ENCODE data around the gene ZNF205.

Gene ZNF205

GRCh38 chr16:3088925-3089716 is 23.3 kb upstream of the ZNF205 start:
- Mint-ChIP-seq H3K27me3 (ENCODE audit: low read depth) (no peaks in the 10 kb centered on the region), H3K27ac (no peak overlapping the region), H3K4me3 (no peak overlapping the region), H3K36me3 (ENCODE audit: low read depth) (peaks cover 10% of the 10 kb centered on the region), H3K4me1 (ENCODE audit: low read depth) (peaks cover 40% of the 10 kb centered on the region), H3K9me3 (no peaks in the 10 kb centered on the region)
- no peak for DNase-seq (ENCODE audit: low spot score)

- Mint-ChIP-seq H3K27me3 (ENCODE audit: low read depth) (no peaks in the 10 kb centered on the region), H3K4me1 (ENCODE audit: low read depth) (peaks cover 38% of the 10 kb centered on the region), H3K27ac (no peak overlapping the region)
Observed at GRCh38 chr16:3089717-3090592, 22.4 kb upstream of the ZNF205 start.

GRCh38 chr16:3091551-3091950 is 20.8 kb upstream of the ZNF205 start:
- no peak overlapping the region for H3K4me3 Mint-ChIP-seq
- DNase-seq (ENCODE audit: low spot score), result no peak
- H3K4me1 Mint-ChIP-seq (ENCODE audit: low read depth), result peaks cover 38% of the 10 kb centered on the region
- H3K9me3 Mint-ChIP-seq, result no peaks in the 10 kb centered on the region
- peaks cover 2% of the 10 kb centered on the region for H3K36me3 Mint-ChIP-seq (ENCODE audit: low read depth)
- no peaks in the 10 kb centered on the region for H3K27me3 Mint-ChIP-seq (ENCODE audit: low read depth)
- peak overlapping the region; percentile 45 for H3K27ac Mint-ChIP-seq

More at GRCh38 chr16:3089717-3090592, 22.4 kb upstream of the ZNF205 start:
- no peak overlapping the region for H3K4me3 Mint-ChIP-seq
- DNase-seq (ENCODE audit: low spot score), result no peak
- no peaks in the 10 kb centered on the region for H3K9me3 Mint-ChIP-seq
- H3K36me3 Mint-ChIP-seq (ENCODE audit: low read depth), result peaks cover 7% of the 10 kb centered on the region

GRCh38 chr16:3092501-3092941 is 19.9 kb upstream of the ZNF205 start:
- Mint-ChIP-seq H3K4me3 (no peak overlapping the region), H3K9me3 (no peaks in the 10 kb centered on the region), H3K27me3 (ENCODE audit: low read depth) (no peaks in the 10 kb centered on the region), H3K36me3 (ENCODE audit: low read depth) (peaks cover 2% of the 10 kb centered on the region), H3K4me1 (ENCODE audit: low read depth) (peaks cover 37% of the 10 kb centered on the region), H3K27ac (no peak overlapping the region)
- no peak for DNase-seq (ENCODE audit: low spot score)

- H3K4me3 Mint-ChIP-seq, result peak overlapping the region; percentile 39
- no peak for DNase-seq (ENCODE audit: low spot score)
- H3K27me3 Mint-ChIP-seq (ENCODE audit: low read depth), result no peaks in the 10 kb centered on the region
- H3K27ac Mint-ChIP-seq, result peak overlapping the region; percentile 54
- peaks cover 2% of the 10 kb centered on the region for H3K36me3 Mint-ChIP-seq (ENCODE audit: low read depth)
- H3K9me3 Mint-ChIP-seq, result no peaks in the 10 kb centered on the region
- peaks cover 35% of the 10 kb centered on the region for H3K4me1 Mint-ChIP-seq (ENCODE audit: low read depth)
Observed at GRCh38 chr16:3094289-3095027, 17.9 kb upstream of the ZNF205 start.

GRCh38 chr16:3095869-3096268 is 16.5 kb upstream of the ZNF205 start:
- H3K4me3 Mint-ChIP-seq, result peak overlapping the region; percentile 56
- H3K36me3 Mint-ChIP-seq (ENCODE audit: low read depth), result peaks cover 2% of the 10 kb centered on the region
- H3K27ac Mint-ChIP-seq, result peak overlapping the region; percentile 45
- H3K9me3 Mint-ChIP-seq, result no peaks in the 10 kb centered on the region
- DNase-seq (ENCODE audit: low spot score), result peak; percentile 71
- H3K4me1 Mint-ChIP-seq (ENCODE audit: low read depth), result peaks cover 41% of the 10 kb centered on the region
- no peaks in the 10 kb centered on the region for H3K27me3 Mint-ChIP-seq (ENCODE audit: low read depth)

GRCh38 chr16:3096362-3096761 is 16.0 kb upstream of the ZNF205 start:
- peaks cover 2% of the 10 kb centered on the region for H3K36me3 Mint-ChIP-seq (ENCODE audit: low read depth)
- DNase-seq (ENCODE audit: low spot score), result no peak
- H3K27ac Mint-ChIP-seq, result no peak overlapping the region
- no peak overlapping the region for H3K4me3 Mint-ChIP-seq
- H3K4me1 Mint-ChIP-seq (ENCODE audit: low read depth), result peaks cover 41% of the 10 kb centered on the region
- H3K27me3 Mint-ChIP-seq (ENCODE audit: low read depth), result no peaks in the 10 kb centered on the region
- H3K9me3 Mint-ChIP-seq, result no peaks in the 10 kb centered on the region

- H3K4me1 Mint-ChIP-seq (ENCODE audit: low read depth), result peaks cover 45% of the 10 kb centered on the region
- no peak for DNase-seq (ENCODE audit: low spot score)
- H3K27ac Mint-ChIP-seq, result no peak overlapping the region
Observed at GRCh38 chr16:3097266-3097665, 15.1 kb upstream of the ZNF205 start.

GRCh38 chr16:3098459-3099394 is 13.7 kb upstream of the ZNF205 start, which contains the start of gene ZSCAN10:
TSS of gene ZSCAN10 (minus strand) at chr16:3099294. CDS start at chr16:3092937, 6,357 bp downstream.
- DNase-seq (ENCODE audit: low spot score), result no peak
- Mint-ChIP-seq H3K27ac (peak within 1 kb of the TSS; percentile 75), H3K4me1 (ENCODE audit: low read depth) (peaks cover 49% of the 10 kb centered on the region), H3K27me3 (ENCODE audit: low read depth) (no peaks in the 10 kb centered on the region), H3K36me3 (ENCODE audit: low read depth) (peaks cover 2% of the 10 kb centered on the region), H3K4me3 (peak within 1 kb of the TSS; percentile 83), H3K9me3 (no peaks in the 10 kb centered on the region)

More at GRCh38 chr16:3097266-3097665, 15.1 kb upstream of the ZNF205 start:
- Mint-ChIP-seq H3K36me3 (ENCODE audit: low read depth) (peaks cover 2% of the 10 kb centered on the region), H3K9me3 (no peaks in the 10 kb centered on the region), H3K4me3 (no peak overlapping the region), H3K27me3 (ENCODE audit: low read depth) (no peaks in the 10 kb centered on the region)

- H3K4me1 Mint-ChIP-seq (ENCODE audit: low read depth), result peaks cover 49% of the 10 kb centered on the region
- no peak for DNase-seq (ENCODE audit: low spot score)
- peaks cover 2% of the 10 kb centered on the region for H3K36me3 Mint-ChIP-seq (ENCODE audit: low read depth)
- H3K27me3 Mint-ChIP-seq (ENCODE audit: low read depth), result no peaks in the 10 kb centered on the region
- H3K27ac Mint-ChIP-seq, result no peak overlapping the region
- no peaks in the 10 kb centered on the region for H3K9me3 Mint-ChIP-seq
- H3K4me3 Mint-ChIP-seq, result peak overlapping the region; percentile 83
Observed at GRCh38 chr16:3099395-3099731, 13.0 kb upstream of the ZNF205 start.

GRCh38 chr16:3099732-3100499 is 12.5 kb upstream of the ZNF205 start:
- Mint-ChIP-seq H3K27me3 (ENCODE audit: low read depth) (no peaks in the 10 kb centered on the region), H3K4me1 (ENCODE audit: low read depth) (peaks cover 45% of the 10 kb centered on the region), H3K9me3 (no peaks in the 10 kb centered on the region), H3K27ac (peak overlapping the region; percentile 75), H3K36me3 (ENCODE audit: low read depth) (no peaks in the 10 kb centered on the region), H3K4me3 (peak overlapping the region; percentile 83)
- peak; percentile 90 for DNase-seq (ENCODE audit: low spot score)

- Mint-ChIP-seq H3K4me1 (ENCODE audit: low read depth) (peaks cover 40% of the 10 kb centered on the region), H3K9me3 (no peaks in the 10 kb centered on the region), H3K36me3 (ENCODE audit: low read depth) (no peaks in the 10 kb centered on the region), H3K27me3 (ENCODE audit: low read depth) (no peaks in the 10 kb centered on the region), H3K27ac (peak overlapping the region; percentile 89), H3K4me3 (peak overlapping the region; percentile 79)
- DNase-seq (ENCODE audit: low spot score), result peak; percentile 49
Observed at GRCh38 chr16:3101018-3101840, 11.2 kb upstream of the ZNF205 start.

All from T-helper 2 cell treated with Interferon-gamma antibody and Interleukin-4, amounts not matched to agents 5 μg/mL and 100 μg/mL, for 36 hours (primary cell).